Ishikawa (cell line): Measurements from ENCODE around the gene DOCK2.

Experiments used
- CEBPB ChIP-seq: IDR thresholded peaks from 2 replicates; pipeline ENCODE4 v1.6.1; 2012
- CREB1 ChIP-seq: IDR thresholded peaks from 2 replicates; pipeline ENCODE4 v1.6.1; 2012; ENCODE audit warnings: low read depth
- EGR1 ChIP-seq: IDR thresholded peaks from 2 replicates; pipeline ENCODE4 v1.6.1; 2012
- EP300 ChIP-seq: IDR thresholded peaks from 2 replicates; pipeline ENCODE4 v1.6.1; 2012; ENCODE audit warnings: borderline replicate concordance
- FOXM1 ChIP-seq: IDR thresholded peaks from 2 replicates; pipeline ENCODE4 v1.6.1; 2012; ENCODE audit warnings: low read depth, borderline replicate concordance
- NFIC ChIP-seq: IDR thresholded peaks from 2 replicates; pipeline ENCODE4 v1.6.1; 2012
- RAD21 ChIP-seq: IDR thresholded peaks from 2 replicates; pipeline ENCODE4 v1.6.1; 2012; ENCODE audit warnings: low read depth
- TAF1 ChIP-seq: IDR thresholded peaks from 2 replicates; pipeline ENCODE4 v1.6.1; 2012; ENCODE audit warnings: low read depth, mild to moderate bottlenecking
- TCF12 ChIP-seq: IDR thresholded peaks from 2 replicates; pipeline ENCODE4 v1.6.1; 2012; ENCODE audit warnings: low read depth
- TEAD4 ChIP-seq: IDR thresholded peaks from 2 replicates; pipeline ENCODE4 v1.6.1; 2012
- YY1 ChIP-seq: IDR thresholded peaks from 2 replicates; pipeline ENCODE4 v1.6.1; 2012; ENCODE audit warnings: low read depth
- ZBTB7A ChIP-seq: IDR thresholded peaks from 2 replicates; pipeline ENCODE4 v1.6.1; 2012; ENCODE audit warnings: low read depth
- TF ChIP-seq, protein P1 (sequence below): IDR thresholded peaks from 2 replicates; pipeline ENCODE4 v1.6.1; 2012; ENCODE audit warnings: low read depth, mild to moderate bottlenecking
- TF ChIP-seq, protein P2 (sequence below): IDR thresholded peaks from 2 replicates; pipeline ENCODE4 v1.6.1; 2012
- TF ChIP-seq, protein P3 (sequence below): IDR thresholded peaks from 2 replicates; pipeline ENCODE4 v1.6.1; 2012

The DOCK2 gene

DNA sequence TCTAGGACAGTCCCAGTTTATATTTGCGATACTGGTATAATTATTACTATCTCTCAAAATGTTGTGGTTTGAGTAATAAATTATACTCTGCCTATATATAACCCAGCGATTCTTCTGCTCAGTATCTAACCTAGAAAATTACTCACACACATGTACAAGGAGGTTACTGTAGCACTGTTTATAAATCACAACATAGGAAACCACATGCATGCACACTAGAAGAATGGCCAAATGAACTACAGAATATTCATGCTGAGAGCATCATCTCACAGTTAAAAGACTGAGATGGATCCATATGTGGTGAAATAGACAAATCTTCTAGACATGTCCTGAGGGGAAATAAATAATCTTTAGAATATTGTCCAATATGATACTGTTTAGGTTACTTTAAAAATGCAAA is 281.2 kb downstream of the DOCK2 start:
- TF ChIP-seq CREB1: no peak
- TF ChIP-seq TEAD4: no peak
- TF ChIP-seq CEBPB: no peak
- TF ChIP-seq TAF1: no peak
- TF ChIP-seq NFIC: no peak
- no peak for TF ChIP-seq ZBTB7A
- no peak for TF ChIP-seq EP300
- TF ChIP-seq, protein P1, sequence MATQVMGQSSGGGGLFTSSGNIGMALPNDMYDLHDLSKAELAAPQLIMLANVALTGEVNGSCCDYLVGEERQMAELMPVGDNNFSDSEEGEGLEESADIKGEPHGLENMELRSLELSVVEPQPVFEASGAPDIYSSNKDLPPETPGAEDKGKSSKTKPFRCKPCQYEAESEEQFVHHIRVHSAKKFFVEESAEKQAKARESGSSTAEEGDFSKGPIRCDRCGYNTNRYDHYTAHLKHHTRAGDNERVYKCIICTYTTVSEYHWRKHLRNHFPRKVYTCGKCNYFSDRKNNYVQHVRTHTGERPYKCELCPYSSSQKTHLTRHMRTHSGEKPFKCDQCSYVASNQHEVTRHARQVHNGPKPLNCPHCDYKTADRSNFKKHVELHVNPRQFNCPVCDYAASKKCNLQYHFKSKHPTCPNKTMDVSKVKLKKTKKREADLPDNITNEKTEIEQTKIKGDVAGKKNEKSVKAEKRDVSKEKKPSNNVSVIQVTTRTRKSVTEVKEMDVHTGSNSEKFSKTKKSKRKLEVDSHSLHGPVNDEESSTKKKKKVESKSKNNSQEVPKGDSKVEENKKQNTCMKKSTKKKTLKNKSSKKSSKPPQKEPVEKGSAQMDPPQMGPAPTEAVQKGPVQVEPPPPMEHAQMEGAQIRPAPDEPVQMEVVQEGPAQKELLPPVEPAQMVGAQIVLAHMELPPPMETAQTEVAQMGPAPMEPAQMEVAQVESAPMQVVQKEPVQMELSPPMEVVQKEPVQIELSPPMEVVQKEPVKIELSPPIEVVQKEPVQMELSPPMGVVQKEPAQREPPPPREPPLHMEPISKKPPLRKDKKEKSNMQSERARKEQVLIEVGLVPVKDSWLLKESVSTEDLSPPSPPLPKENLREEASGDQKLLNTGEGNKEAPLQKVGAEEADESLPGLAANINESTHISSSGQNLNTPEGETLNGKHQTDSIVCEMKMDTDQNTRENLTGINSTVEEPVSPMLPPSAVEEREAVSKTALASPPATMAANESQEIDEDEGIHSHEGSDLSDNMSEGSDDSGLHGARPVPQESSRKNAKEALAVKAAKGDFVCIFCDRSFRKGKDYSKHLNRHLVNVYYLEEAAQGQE: no peak
- TF ChIP-seq, protein P2, sequence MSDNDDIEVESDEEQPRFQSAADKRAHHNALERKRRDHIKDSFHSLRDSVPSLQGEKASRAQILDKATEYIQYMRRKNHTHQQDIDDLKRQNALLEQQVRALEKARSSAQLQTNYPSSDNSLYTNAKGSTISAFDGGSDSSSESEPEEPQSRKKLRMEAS: no peak
- TF ChIP-seq FOXM1: no peak

DNA sequence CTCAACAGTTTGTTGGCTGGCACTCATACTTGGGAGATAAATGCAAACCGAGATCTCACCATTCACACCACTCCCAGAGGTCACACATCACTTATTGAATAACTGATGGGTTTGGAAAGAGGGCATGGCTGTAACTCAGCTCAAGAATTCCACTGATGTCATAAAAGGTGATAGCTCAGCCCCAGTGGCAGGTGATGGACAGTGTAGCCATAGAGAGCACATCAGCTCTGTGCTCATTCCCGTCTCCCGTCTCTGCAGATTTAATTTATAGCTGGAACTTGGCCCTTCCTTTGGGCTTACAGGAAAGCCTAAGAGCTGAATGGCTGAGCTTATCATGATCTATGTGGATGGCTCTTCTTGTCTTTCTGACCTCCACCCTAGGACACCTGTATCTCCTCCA is 283.4 kb downstream of the DOCK2 start:
- TF ChIP-seq, protein P3, sequence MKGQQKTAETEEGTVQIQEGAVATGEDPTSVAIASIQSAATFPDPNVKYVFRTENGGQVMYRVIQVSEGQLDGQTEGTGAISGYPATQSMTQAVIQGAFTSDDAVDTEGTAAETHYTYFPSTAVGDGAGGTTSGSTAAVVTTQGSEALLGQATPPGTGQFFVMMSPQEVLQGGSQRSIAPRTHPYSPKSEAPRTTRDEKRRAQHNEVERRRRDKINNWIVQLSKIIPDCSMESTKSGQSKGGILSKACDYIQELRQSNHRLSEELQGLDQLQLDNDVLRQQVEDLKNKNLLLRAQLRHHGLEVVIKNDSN: no peak
- TF ChIP-seq CREB1 (no peak), CEBPB (no peak), EP300 (no peak), YY1 (no peak), NFIC (no peak), FOXM1 (no peak), ZBTB7A (no peak)

DNA sequence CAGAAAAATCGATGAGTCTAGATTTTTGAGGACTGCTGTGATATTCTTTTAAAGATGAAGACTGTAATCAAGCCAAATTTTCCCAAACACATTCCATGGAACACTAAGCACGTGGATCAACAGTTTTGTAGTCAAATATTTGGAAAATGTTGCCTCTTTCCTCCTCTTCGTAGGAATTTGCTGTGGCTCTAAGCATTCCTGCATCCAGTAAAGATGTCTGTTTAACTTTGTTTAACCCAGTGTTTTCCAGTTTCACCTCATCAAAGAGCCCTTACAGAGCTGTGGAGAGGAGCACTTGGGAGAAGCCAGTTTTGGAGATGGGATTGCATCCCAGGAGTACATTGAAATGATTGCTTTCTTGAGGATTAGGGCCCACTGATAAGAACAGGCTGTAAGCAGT is 284.3 kb downstream of the DOCK2 start:
- TF ChIP-seq TCF12: no peak
- TF ChIP-seq YY1: no peak
- TF ChIP-seq, protein P2: no peak
- no peak for TF ChIP-seq EP300
- TF ChIP-seq CREB1: no peak
- TF ChIP-seq RAD21: no peak
- TF ChIP-seq, protein P3: no peak
- no peak for TF ChIP-seq EGR1
- TF ChIP-seq NFIC: no peak
- TF ChIP-seq TEAD4: no peak
- no peak for TF ChIP-seq FOXM1

DNA sequence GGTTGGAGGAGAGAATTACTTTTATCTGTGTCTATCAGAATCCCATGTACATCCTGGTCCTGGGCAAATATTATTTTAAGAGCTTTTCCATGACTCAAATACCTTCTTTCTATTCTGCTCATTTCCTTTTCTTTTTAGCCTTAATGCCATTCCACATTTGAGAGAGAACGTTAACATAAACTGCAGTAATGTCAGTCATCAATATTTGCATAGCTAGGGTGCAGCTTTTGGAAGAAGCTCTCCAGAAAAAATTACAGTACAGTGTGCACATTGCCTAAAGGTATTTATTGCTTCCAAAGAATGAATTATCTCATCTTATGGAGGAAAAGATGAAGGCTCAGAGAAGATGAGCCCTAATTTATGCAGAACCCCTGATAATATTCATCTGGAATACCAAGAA is 284.9 kb downstream of the DOCK2 start:
- no peak for TF ChIP-seq EP300
- TF ChIP-seq, protein P2: no peak
- TF ChIP-seq TAF1: no peak
- TF ChIP-seq ZBTB7A: no peak
- no peak for TF ChIP-seq YY1
- TF ChIP-seq RAD21: no peak
- TF ChIP-seq TEAD4: no peak
- no peak for TF ChIP-seq CEBPB
- no peak for TF ChIP-seq CREB1
- TF ChIP-seq TCF12: no peak
- TF ChIP-seq, protein P1: no peak
- no peak for TF ChIP-seq FOXM1

DNA sequence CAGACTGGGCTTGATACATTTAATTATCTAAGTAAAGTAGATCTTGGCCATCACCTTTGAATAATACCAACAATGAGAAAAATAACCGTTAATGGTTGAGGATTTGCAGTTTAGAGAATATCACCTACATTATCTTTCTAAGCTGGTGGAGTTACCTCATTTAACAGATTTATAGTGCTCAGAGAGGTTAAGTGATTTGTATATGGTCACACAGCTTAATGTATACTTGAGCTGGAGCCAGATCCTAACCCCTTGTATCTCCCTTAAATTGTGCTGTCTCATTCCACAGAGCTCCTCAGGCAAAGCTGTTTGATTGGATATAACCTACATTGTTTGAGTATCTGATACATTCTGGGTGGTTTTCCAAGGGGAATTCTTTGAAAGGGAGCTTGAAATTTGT is 285.4 kb downstream of the DOCK2 start:
- no peak for TF ChIP-seq ZBTB7A
- TF ChIP-seq TEAD4: no peak
- TF ChIP-seq EGR1: no peak
- TF ChIP-seq, protein P3: no peak
- no peak for TF ChIP-seq TCF12
- no peak for TF ChIP-seq EP300
- no peak for TF ChIP-seq TAF1
- no peak for TF ChIP-seq RAD21
- TF ChIP-seq, protein P1: no peak
- TF ChIP-seq NFIC: no peak
- TF ChIP-seq CEBPB: no peak
- TF ChIP-seq CREB1: no peak
- no peak for TF ChIP-seq YY1
